Breast epithelium (tissue), 4 donors: ENCODE results near the gene RAPGEF4. TPM values are rescaled to one million over a fixed set of nuclear protein-coding genes. Genes with fewer than 3 reads are reported as not detected.

Experiments
- DNase-seq, 2 donors: peaks; one replicate each; pipeline ENCODE4 v3.0.0-alpha.2; 2019; ENCODE audit warnings: low spot score in 2 of 2
- H3K27ac ChIP-seq, 2 donors: fragments of 200-600 bp; sonication (generic) in 1 of 2; one replicate each; pipeline ENCODE4 v1.5.1; 2016 to 2019; ENCODE audit warnings: mild to moderate bottlenecking in 1 of 2
- H3K27me3 ChIP-seq, 2 donors: fragments of 200-600 bp; sonication (generic) in 1 of 2; one replicate each; pipeline versions ENCODE4 v1.5.1 to v1.6.0; 2017 to 2019; ENCODE audit warnings: control low read depth in 1 of 2, mild to moderate bottlenecking in 1 of 2
- H3K36me3 ChIP-seq: fragments of 200-600 bp; one replicate; pipeline ENCODE4 v1.5.1; 2019
- H3K4me1 ChIP-seq, 2 donors: fragments of 200-600 bp; sonication (generic); one replicate each; pipeline ENCODE4 v1.5.1; 2016 to 2019; ENCODE audit warnings: control low read depth in 1 of 2
- H3K4me3 ChIP-seq, 3 donors: fragments of 200-600 bp; sonication (generic); 1 replicate in 2 of 3; 2 replicates in 1 of 3; pipeline ENCODE4 v1.5.1; 2016 to 2019; ENCODE audit warnings: mild to moderate bottlenecking in 3 of 3, moderate library complexity in 2 of 3
- H3K9me3 ChIP-seq, 2 donors: fragments of 200-600 bp; sonication (generic) in 1 of 2; one replicate each; pipeline ENCODE4 v1.5.1; 2016 to 2019; ENCODE audit warnings: control low read depth in 1 of 2
- CTCF ChIP-seq, 3 donors: fragments of 450-650 bp; IDR thresholded peaks; one replicate each; pipeline ENCODE4 v1.5.1; 2016 to 2017; ENCODE audit warnings: antibody characterized with exemption in 3 of 3, mild to moderate bottlenecking in 3 of 3, moderate library complexity in 3 of 3
- POLR2A ChIP-seq: fragments of 450-650 bp; IDR thresholded peaks from one replicate; pipeline ENCODE4 v1.6.1; 2016; ENCODE audit warnings: antibody characterized with exemption, mild to moderate bottlenecking, moderate library complexity
- POLR2AphosphoS5 ChIP-seq, 3 donors: sonication (generic); formaldehyde crosslinking; IDR thresholded peaks; one replicate each; pipeline ENCODE4 v1.6.1; 2017; ENCODE audit warnings: antibody characterized with exemption in 3 of 3
- intact Hi-C: fragments of 100-400 bp; cut with DNase I; formaldehyde crosslinking; loops from one replicate; pipeline ENCODE4 v1.15.1; 2023; ENCODE audit warnings: low total_unique reads
- total RNA-seq, 3 donors: library from RNA; depleted of rRNA; stranded (reverse); fragments of >200 nt; gene quantifications; one replicate each; pipeline ENCODE4 v1.1.0, GENCODE V29; 2016

The RAPGEF4 gene
- total RNA-seq, 3 donors from 2014 or later = 7.7 to 12.8 (median 11.6) TPM

GRCh38 chr2:173094731-173095130 is 359.1 kb downstream of the RAPGEF4 start:
- no peaks in the 10 kb centered on the region for H3K27me3 ChIP-seq
- no peaks in the 10 kb centered on the region for H3K36me3 ChIP-seq
- TF ChIP-seq POLR2A = no peak
- no peak for TF ChIP-seq POLR2AphosphoS5 (IDR thresholded peaks at IDR 0.05)
- H3K4me1 ChIP-seq = peaks cover 0 to 4% of the 10 kb centered on the region in 2 donors
- no peak for DNase-seq
- H3K9me3 ChIP-seq = no peaks in the 10 kb centered on the region
- intact Hi-C loops = no loop called here
- no peak overlapping the region for H3K4me3 ChIP-seq
- H3K27ac ChIP-seq = no peak overlapping the region

- intact Hi-C loops = no loop called here
- DNase-seq = no peak
- H3K9me3 ChIP-seq = no peaks in the 10 kb centered on the region
- no peaks in the 10 kb centered on the region for H3K27me3 ChIP-seq
- no peaks in the 10 kb centered on the region for H3K36me3 ChIP-seq
- no peak overlapping the region for H3K27ac ChIP-seq
- H3K4me3 ChIP-seq = no peak overlapping the region
- peaks cover 0 to 2% of the 10 kb centered on the region in 2 donors for H3K4me1 ChIP-seq
- no peak for TF ChIP-seq POLR2A
- no peak for TF ChIP-seq POLR2AphosphoS5 (IDR thresholded peaks at IDR 0.05)
- no peak for TF ChIP-seq CTCF (IDR thresholded peaks at IDR 0.05)
Observed at GRCh38 chr2:173095356-173095755, 359.7 kb downstream of the RAPGEF4 start.

- H3K27me3 ChIP-seq = no peaks in the 10 kb centered on the region
- H3K36me3 ChIP-seq = no peaks in the 10 kb centered on the region
- no peak overlapping the region for H3K27ac ChIP-seq
- DNase-seq = no peak
- intact Hi-C loops = no loop called here
- TF ChIP-seq CTCF (IDR thresholded peaks at IDR 0.05) = no peak
- no peak for TF ChIP-seq POLR2A
- no peak for TF ChIP-seq POLR2AphosphoS5 (IDR thresholded peaks at IDR 0.05)
- H3K4me1 ChIP-seq = no peaks in the 10 kb centered on the region
- no peak overlapping the region for H3K4me3 ChIP-seq
- no peaks in the 10 kb centered on the region for H3K9me3 ChIP-seq
Observed at GRCh38 chr2:173099271-173099670, 363.6 kb downstream of the RAPGEF4 start.

- no peaks in the 10 kb centered on the region for H3K36me3 ChIP-seq
- intact Hi-C loops = no loop called here
- no peaks in the 10 kb centered on the region for H3K9me3 ChIP-seq
- H3K4me1 ChIP-seq = no peaks in the 10 kb centered on the region
- no peak overlapping the region for H3K27ac ChIP-seq
- H3K27me3 ChIP-seq = no peaks in the 10 kb centered on the region
- DNase-seq = no peak
- H3K4me3 ChIP-seq = no peak overlapping the region
- TF ChIP-seq POLR2AphosphoS5 (IDR thresholded peaks at IDR 0.05) = no peak
- TF ChIP-seq CTCF (IDR thresholded peaks at IDR 0.05) = no peak
- TF ChIP-seq POLR2A = no peak
Observed at GRCh38 chr2:173099804-173100203, 364.2 kb downstream of the RAPGEF4 start.

- Histone ChIP-seq H3K27ac (no peak overlapping the region), H3K27me3 (no peaks in the 10 kb centered on the region), H3K4me1 (no peaks in the 10 kb centered on the region)
Observed at GRCh38 chr2:173101687-173102086, 366.0 kb downstream of the RAPGEF4 start.

More at GRCh38 chr2:173101687-173102086, 366.0 kb downstream of the RAPGEF4 start:
- DNase-seq = no peak
- Histone ChIP-seq H3K36me3 (no peaks in the 10 kb centered on the region), H3K4me3 (no peak overlapping the region), H3K9me3 (no peaks in the 10 kb centered on the region)
- intact Hi-C loops = no loop called here
- TF ChIP-seq POLR2AphosphoS5 (IDR thresholded peaks at IDR 0.05) (no peak), POLR2A (no peak), CTCF (IDR thresholded peaks at IDR 0.05) (no peak)

Other genes starting within 250 kb of the RAPGEF4 start
- gene PDK1, start 179.8 kb upstream of the RAPGEF4 start, total RNA-seq = 10 to 100 TPM; 19.0 to 20.0 (median 19.0) TPM